ELF-1 (cell line): ENCODE results near the gene OR5B21.

Source experiments
- DNase-seq: peaks from one replicate; pipeline ENCODE4 v3.0.0-alpha.2; 2016; ENCODE audit warnings: low read depth, low spot score

OR5B21 gene

GRCh38 chr11:58493676-58494075, 14.2 kb downstream of the OR5B21 start:
- no peak for DNase-seq

- DNase-seq: no peak
These were observed 17.1 kb downstream of the OR5B21 start for GRCh38 chr11:58490827-58491226.

- no peak for DNase-seq
These were observed 20.7 kb downstream of the OR5B21 start for GRCh38 chr11:58487170-58487569.

GRCh38 chr11:58485961-58486360, 21.9 kb downstream of the OR5B21 start:
- no peak for DNase-seq

GRCh38 chr11:58471892-58472291, 36.0 kb downstream of the OR5B21 start:
- no peak for DNase-seq

- no peak for DNase-seq
These were observed 41.6 kb downstream of the OR5B21 start for GRCh38 chr11:58466293-58466692.

- DNase-seq: no peak
These were observed 42.2 kb downstream of the OR5B21 start for GRCh38 chr11:58465690-58466089.
